Measurements from ENCODE around the gene ALDH4A1. TPM values are rescaled to one million over a fixed set of nuclear protein-coding genes. Genes with fewer than 3 reads are reported as not detected.

ALDH4A1 gene
- total and polyA plus RNA-seq, 8 donors, result 3.5 to 16.0 (median 8.6) TPM

GRCh38 chr1:18868354-18868753, 34.0 kb downstream of the ALDH4A1 start:
- Histone ChIP-seq H3K4me3 (no peak overlapping the region), H3K36me3 (peaks cover 0 to 17% (median 5%) of the 10 kb centered on the region in 4 donors), H3K27ac (no peak overlapping the region), H3K27me3 (peaks cover 0 to 39% (median 11%) of the 10 kb centered on the region in 3 donors), H3K9me3 (no peaks in the 10 kb centered on the region), H3K4me1 (peaks cover 0 to 11% (median 3%) of the 10 kb centered on the region in 4 donors)
- no peak for DNase-seq
- TF ChIP-seq POLR2A (IDR thresholded peaks at IDR 0.05) (no peak), POLR2AphosphoS5 (IDR thresholded peaks at IDR 0.05) (no peak)
- TF ChIP-seq, protein P1, sequence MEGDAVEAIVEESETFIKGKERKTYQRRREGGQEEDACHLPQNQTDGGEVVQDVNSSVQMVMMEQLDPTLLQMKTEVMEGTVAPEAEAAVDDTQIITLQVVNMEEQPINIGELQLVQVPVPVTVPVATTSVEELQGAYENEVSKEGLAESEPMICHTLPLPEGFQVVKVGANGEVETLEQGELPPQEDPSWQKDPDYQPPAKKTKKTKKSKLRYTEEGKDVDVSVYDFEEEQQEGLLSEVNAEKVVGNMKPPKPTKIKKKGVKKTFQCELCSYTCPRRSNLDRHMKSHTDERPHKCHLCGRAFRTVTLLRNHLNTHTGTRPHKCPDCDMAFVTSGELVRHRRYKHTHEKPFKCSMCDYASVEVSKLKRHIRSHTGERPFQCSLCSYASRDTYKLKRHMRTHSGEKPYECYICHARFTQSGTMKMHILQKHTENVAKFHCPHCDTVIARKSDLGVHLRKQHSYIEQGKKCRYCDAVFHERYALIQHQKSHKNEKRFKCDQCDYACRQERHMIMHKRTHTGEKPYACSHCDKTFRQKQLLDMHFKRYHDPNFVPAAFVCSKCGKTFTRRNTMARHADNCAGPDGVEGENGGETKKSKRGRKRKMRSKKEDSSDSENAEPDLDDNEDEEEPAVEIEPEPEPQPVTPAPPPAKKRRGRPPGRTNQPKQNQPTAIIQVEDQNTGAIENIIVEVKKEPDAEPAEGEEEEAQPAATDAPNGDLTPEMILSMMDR (IDR thresholded peaks at IDR 0.05), result no peak
- WGBS, 5 donors, result 64 to 89% (median 78%) methylated on average over 5 of the region's 5 CpGs
- intact Hi-C loops (cut with DNase I; ENCODE audit: low total_unique reads), result no loop called here

DNA sequence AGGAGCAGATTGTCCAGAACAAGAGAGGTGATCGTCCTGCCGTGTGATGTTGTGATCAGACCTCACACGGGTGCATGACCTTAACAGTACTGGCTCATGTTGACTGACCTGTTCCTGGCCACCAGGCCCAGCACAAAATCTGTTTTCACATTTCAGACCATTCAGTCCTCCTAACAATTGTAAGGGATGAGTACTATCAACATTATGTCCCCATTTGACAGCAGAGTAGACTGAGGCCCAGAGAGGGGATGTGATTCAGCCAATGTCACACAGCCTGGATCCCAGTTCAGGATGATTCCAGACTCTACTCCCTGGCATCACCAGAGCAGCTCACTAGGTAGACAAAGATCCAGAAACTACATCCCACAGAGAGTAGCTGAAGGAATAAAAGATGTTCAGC, 35.5 kb downstream of the ALDH4A1 start:
- Histone ChIP-seq H3K9me3 (no peaks in the 10 kb centered on the region), H3K4me1 (peaks cover 0 to 11% (median 3%) of the 10 kb centered on the region in 4 donors), H3K27me3 (peaks cover 0 to 39% (median 11%) of the 10 kb centered on the region in 3 donors), H3K4me3 (no peak overlapping the region), H3K36me3 (peaks cover 0 to 3% (median 0%) of the 10 kb centered on the region in 4 donors), H3K27ac (no peak overlapping the region)
- TF ChIP-seq POLR2AphosphoS5 (IDR thresholded peaks at IDR 0.05) (no peak), EP300 (IDR thresholded peaks at IDR 0.05) (no peak), POLR2A (IDR thresholded peaks at IDR 0.05) (no peak)
- TF ChIP-seq, protein P1 (IDR thresholded peaks at IDR 0.05), result no peak
- intact Hi-C loops (cut with DNase I; ENCODE audit: low total_unique reads), result no loop called here
- no peak for DNase-seq
- 75 to 86% (median 83%) methylated on average over 3 of the region's 3 CpGs for WGBS, 5 donors

DNA sequence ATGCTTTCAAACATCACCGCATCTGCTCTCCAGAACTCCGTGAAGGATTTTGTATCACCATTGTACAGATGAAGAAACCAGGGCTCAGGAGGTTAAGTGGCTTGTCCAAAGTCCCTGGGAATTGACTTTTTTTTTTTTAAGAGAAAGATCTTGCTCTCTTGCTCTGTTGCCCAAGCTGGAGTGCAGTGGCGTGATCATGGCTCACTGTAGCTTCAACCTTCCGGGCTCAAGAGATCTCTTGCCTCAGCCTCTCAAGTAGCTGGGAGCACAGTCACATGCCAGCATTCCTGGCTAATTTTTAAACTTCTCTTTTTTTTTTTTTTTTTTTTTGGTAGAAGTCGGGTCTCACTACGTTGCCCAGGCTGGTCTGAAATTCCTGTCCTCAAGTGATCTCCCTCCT, 36.0 kb downstream of the ALDH4A1 start:
- H3K4me1 ChIP-seq, result peaks cover 0 to 11% (median 3%) of the 10 kb centered on the region in 4 donors
- TF ChIP-seq POLR2A (IDR thresholded peaks at IDR 0.05), result no peak
- no peak for TF ChIP-seq EP300 (IDR thresholded peaks at IDR 0.05)
- TF ChIP-seq POLR2AphosphoS5 (IDR thresholded peaks at IDR 0.05), result no peak
- TF ChIP-seq, protein P1 (IDR thresholded peaks at IDR 0.05), result no peak
- H3K27me3 ChIP-seq, result peaks cover 0 to 39% (median 11%) of the 10 kb centered on the region in 3 donors
- WGBS, 5 donors, result 73 to 85% (median 79%) methylated on average over 6 of the region's 6 CpGs
- no peak for DNase-seq
- intact Hi-C loops (cut with DNase I; ENCODE audit: low total_unique reads), result no loop called here
- no peaks in the 10 kb centered on the region for H3K9me3 ChIP-seq
- no peaks in the 10 kb centered on the region for H3K36me3 ChIP-seq
- H3K4me3 ChIP-seq, result no peak overlapping the region
- H3K27ac ChIP-seq, result no peak overlapping the region

- TF ChIP-seq, protein P1 (IDR thresholded peaks at IDR 0.05), result no peak
- no peak for TF ChIP-seq POLR2A (IDR thresholded peaks at IDR 0.05)
- no peak for TF ChIP-seq EP300 (IDR thresholded peaks at IDR 0.05)
- no peak for TF ChIP-seq POLR2AphosphoS5 (IDR thresholded peaks at IDR 0.05)
- Histone ChIP-seq H3K9me3 (no peaks in the 10 kb centered on the region), H3K4me1 (peaks cover 0 to 3% (median 1%) of the 10 kb centered on the region in 4 donors), H3K4me3 (no peak overlapping the region), H3K36me3 (no peaks in the 10 kb centered on the region), H3K27me3 (peaks cover 0 to 39% (median 11%) of the 10 kb centered on the region in 3 donors), H3K27ac (no peak overlapping the region)
- DNase-seq, result no peak
- WGBS, 5 donors, result 73 to 85% (median 81%) methylated on average over 8 to 9 of the region's 9 CpGs
- intact Hi-C loops (cut with DNase I; ENCODE audit: low total_unique reads), result no loop called here
Measured at GRCh38 chr1:18865176-18865575, 37.2 kb downstream of the ALDH4A1 start.

All from stomach (tissue), 9 donors.